ENCODE data around the gene MED26. TPM values are rescaled to one million over a fixed set of nuclear protein-coding genes. Genes with fewer than 3 reads are reported as not detected.
A peak's percentile ranks its signal among the peaks of the same experiment; 100 is the strongest.

The MED26 gene
- total RNA-seq, 1 experiment from 2014 or later: 11.4 TPM

GRCh38 chr19:16659832-16660708 is 32.1 kb upstream of the MED26 start, which contains the start of gene SMIM7:
Gene SMIM7 (minus strand): TSS chr19:16660144. CDS start chr19:16660110, 34 bp downstream.
- H3K4me2 ChIP-seq (ENCODE audit: insufficient read depth, insufficient read length, low read length): peak within 1 kb of the TSS; percentile 92
- H3K27ac Mint-ChIP-seq: peak within 1 kb of the TSS; percentile 99 to 100 (median 100)
- H3K4me3 Mint-ChIP-seq: peak within 1 kb of the TSS; percentile 98 to 99
- TF ChIP-seq CTCF (conservative IDR thresholded peaks at IDR 0.05): no peak
- H3K23ac ChIP-seq (ENCODE audit: insufficient read length, low read depth, low read length): no peak within 1 kb of the TSS
- peaks cover 12% of the 10 kb centered on the region for H3K27me3 Mint-ChIP-seq (ENCODE audit: low read depth)
- no peak within 1 kb of the TSS for H2BK120ac ChIP-seq (ENCODE audit: low read depth, low read length, poor library complexity, severe bottlenecking)
- H3K9me3 Mint-ChIP-seq: no peaks in the 10 kb centered on the region
- WGBS (ENCODE audit: extremely low coverage, insufficient read length, low lambda C conversion rate): no CpG with 5 or more reads among the region's 60 CpGs
- no peaks in the 10 kb centered on the region for H3K4me1 ChIP-seq (ENCODE audit: insufficient read depth, low read length)
- H3K56ac ChIP-seq (ENCODE audit: insufficient read length, low read depth, low read length): no peak within 1 kb of the TSS
- peak within 1 kb of the TSS; percentile 82 for H3K9ac ChIP-seq (ENCODE audit: extremely low read depth, insufficient read length, low read length)
- no peaks in the 10 kb centered on the region for H3K9me3 ChIP-seq (ENCODE audit: control insufficient read depth, low read depth, low read length)
- no peak within 1 kb of the TSS for H4K8ac ChIP-seq (replicated peaks; ENCODE audit: insufficient read length, low read depth, low read length)
- H4K5ac ChIP-seq (ENCODE audit: insufficient read length, low read depth, low read length): no peak within 1 kb of the TSS
- no peaks in the 10 kb centered on the region for H4K20me1 ChIP-seq (ENCODE audit: control insufficient read depth, insufficient read depth, insufficient read length)
- H2AK5ac ChIP-seq (ENCODE audit: insufficient read length, low read length): no peak within 1 kb of the TSS
- H3K14ac ChIP-seq (ENCODE audit: insufficient read depth, low read length): peak within 1 kb of the TSS; percentile 94
- H3K79me1 ChIP-seq (ENCODE audit: insufficient read depth, low read depth, low read length, poor library complexity, severe bottlenecking): peaks cover 10% of the 10 kb centered on the region
- H2AFZ ChIP-seq (ENCODE audit: low read length): no peak within 1 kb of the TSS
- H3K18ac ChIP-seq (ENCODE audit: insufficient read length, low read depth, low read length): peak within 1 kb of the TSS; percentile 97
- no peak within 1 kb of the TSS for H3K4ac ChIP-seq (ENCODE audit: low read depth, low read length)
- DNase-seq: peak; percentile 99
- no peak within 1 kb of the TSS for H4K91ac ChIP-seq (ENCODE audit: insufficient read length, low read depth, low read length)
- H2BK5ac ChIP-seq (ENCODE audit: insufficient read length, low read length): no peak within 1 kb of the TSS
- peaks cover 10 to 14% of the 10 kb centered on the region in 2 experiments for H3K4me1 Mint-ChIP-seq
- no peak within 1 kb of the TSS for H3T11ph ChIP-seq (ENCODE audit: low read length)
- H3K79me2 ChIP-seq (ENCODE audit: insufficient read depth, low read length): peaks cover 8% of the 10 kb centered on the region; the same call in 1 of the 2 replicates
- H2BK12ac ChIP-seq (ENCODE audit: insufficient read length, low read depth, low read length): no peak within 1 kb of the TSS
- H3K27me3 ChIP-seq (ENCODE audit: insufficient read depth, low read length): no peaks in the 10 kb centered on the region
- peaks cover 5% of the 10 kb centered on the region for H3K23me2 ChIP-seq (ENCODE audit: insufficient read length, low read depth, low read length, poor library complexity, severe bottlenecking)
- H2BK20ac ChIP-seq (ENCODE audit: low read depth, low read length, poor library complexity, severe bottlenecking): no peak within 1 kb of the TSS
- no peak within 1 kb of the TSS for H3K27ac ChIP-seq (ENCODE audit: insufficient read length, low read depth, low read length)
- H3K36me3 Mint-ChIP-seq (ENCODE audit: insufficient read depth in 1 of 3, low read depth in 3 of 3): peaks cover 21 to 36% (median 31%) of the 10 kb centered on the region in 3 experiments
- H2BK15ac ChIP-seq (ENCODE audit: low read depth, low read length): no peak within 1 kb of the TSS
